NCI-H524 (cell line): ENCODE data around the gene RGS1.

Experiments
- DNase-seq, 2 experiments: peaks; one replicate each; lab custom pipeline; 2025; lab: John Stamatoyannopoulos, UW

Gene RGS1

DNA sequence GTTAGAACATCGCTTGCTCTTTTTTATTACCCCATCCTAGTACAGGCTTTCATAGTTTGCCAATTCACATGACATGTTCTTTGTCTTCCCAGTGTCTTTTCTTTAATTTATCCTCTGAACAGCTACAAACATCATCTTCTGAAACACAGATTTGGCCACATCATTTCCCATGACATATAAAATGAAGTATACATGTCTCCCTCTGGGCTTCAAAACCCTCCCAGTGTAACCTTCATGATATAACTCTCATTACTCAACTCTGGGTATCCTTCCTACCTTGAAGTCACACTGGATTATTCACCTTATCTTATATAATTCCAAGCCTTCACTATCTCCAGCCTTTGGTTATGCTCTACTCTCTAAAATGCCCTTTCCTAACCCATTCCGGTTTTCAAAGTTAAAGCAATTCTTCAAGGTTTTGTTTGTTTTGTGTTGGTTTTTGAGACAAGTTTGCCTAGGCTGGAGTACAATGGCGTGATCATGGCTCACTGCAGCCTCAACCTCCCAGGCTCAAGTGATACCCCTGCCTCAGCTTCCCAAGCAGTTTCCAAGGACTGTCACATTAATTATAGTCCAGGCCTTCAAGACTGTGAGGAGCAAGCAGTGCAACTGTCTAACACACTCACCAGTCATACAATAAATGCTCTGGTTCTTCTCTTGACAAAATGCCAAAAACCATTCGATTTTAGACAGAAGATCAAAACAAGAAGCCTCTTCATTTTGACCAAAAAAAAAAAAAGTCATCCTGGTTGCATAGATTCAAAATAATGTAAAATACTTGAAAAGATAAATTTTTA lies 5.8 kb downstream of the RGS1 start:
- no peak for DNase-seq

GRCh38 chr1:192584866-192585265 lies 9.3 kb downstream of the RGS1 start:
- no peak for DNase-seq

GRCh38 chr1:192587386-192588266 lies 12.1 kb downstream of the RGS1 start:
- DNase-seq: no peak

DNA sequence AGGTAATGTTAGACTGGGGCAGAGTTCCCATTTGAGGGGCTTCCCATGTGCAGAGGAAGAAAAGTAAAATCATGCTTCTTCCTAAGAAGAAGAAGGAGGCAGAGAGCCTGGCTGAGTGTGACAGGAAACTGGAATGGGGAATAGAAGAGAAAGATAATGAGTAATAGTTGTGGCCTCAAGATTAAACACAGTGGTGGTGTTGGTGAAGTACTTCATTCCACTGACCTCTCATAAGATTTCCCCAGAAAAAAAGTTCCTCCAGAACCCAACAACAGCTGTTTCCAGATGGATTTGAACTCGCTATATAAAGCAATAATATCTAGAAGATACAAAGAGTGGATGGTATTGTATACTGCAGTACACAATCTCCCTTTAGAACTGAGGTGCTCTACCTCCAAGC lies 13.0 kb downstream of the RGS1 start:
- DNase-seq: no peak

DNA sequence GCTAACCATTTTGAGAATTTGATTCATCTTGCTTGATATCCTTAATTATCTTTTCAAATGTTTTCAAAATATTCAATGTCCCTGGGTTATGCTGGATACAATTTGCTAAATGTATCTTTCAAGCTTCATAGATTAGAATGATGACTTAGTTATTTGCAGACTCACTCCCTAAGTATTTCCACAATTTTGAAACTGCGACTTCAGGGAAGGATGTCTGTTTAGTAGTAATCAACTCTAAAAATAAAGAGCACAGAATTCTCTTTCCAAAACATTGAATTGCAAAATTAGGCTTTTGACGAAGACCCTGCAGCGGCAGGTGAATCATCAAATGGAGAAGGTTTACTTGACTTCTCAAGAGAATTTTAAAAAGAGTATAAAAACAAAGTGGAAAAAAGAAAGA lies 14.2 kb downstream of the RGS1 start:
- DNase-seq: no peak

- DNase-seq: no peak
Observed at GRCh38 chr1:192592517-192592916, 16.9 kb downstream of the RGS1 start.

GRCh38 chr1:192592981-192593708 lies 17.6 kb downstream of the RGS1 start:
- no peak for DNase-seq

DNA sequence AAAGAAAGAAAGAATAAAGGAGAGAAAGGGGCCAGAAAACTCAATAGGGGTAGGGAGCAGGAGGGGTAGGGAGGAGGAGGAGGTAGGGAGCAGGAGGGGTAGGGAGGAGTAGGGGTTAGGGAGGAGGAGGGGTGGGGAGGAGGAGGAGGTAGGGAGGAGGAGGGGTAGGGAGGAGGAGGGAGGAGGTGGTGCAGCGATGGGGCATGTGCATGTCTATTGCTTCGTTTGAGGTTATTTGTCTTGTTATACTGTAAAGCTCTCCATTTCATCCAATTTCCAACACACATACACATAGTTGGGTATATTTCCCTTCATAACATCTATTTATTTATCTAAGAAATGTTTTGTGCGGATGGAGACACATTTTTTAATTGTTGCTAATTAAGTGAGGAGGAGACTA lies 19.7 kb downstream of the RGS1 start:
- DNase-seq: no peak

- DNase-seq: peak in 1 of 2 experiments; percentile 15
Observed at GRCh38 chr1:192598589-192598988, 23.0 kb downstream of the RGS1 start.

GRCh38 chr1:192600275-192600674 lies 24.7 kb downstream of the RGS1 start:
- DNase-seq: peak in 1 of 2 experiments; percentile 47

DNA sequence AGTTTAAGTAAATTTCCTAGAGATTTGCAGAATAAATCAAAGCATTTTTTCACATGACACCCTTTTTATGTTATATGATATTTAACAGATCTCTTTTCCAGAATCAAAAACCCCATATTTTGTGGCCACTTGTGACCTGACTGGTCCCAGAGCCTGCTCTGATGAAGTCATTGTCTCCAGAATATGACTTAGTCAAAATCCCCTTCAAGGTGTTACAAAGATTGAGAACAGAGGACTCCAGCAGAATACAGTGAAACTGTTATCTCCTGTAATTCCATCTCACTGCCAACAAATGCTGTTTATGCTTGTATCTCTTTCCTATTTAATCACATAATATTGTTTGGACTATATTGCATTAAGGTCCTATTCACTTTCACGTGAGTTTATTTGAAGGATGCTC lies 25.6 kb downstream of the RGS1 start:
- peak in 1 of 2 experiments; percentile 15 for DNase-seq

DNA sequence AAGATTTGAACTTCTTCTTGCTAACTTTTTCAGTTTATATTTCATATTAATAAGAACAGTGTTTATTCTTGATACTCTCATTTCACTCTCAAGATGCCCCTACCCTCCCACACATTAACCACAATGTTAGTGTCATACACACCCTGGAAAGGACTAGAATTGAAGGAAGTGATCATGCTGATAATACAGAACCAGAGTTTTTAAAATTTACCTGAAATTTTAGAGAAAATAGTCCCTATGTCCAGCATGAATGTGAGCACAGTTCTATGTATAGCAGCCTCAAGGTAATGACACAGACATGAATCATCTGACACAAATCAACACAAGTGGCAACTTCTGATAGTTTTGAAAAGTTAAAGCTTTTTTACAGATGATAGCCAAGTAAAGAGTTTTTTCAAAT lies 26.0 kb downstream of the RGS1 start:
- no peak for DNase-seq

- DNase-seq: no peak
Observed at GRCh38 chr1:192602757-192603156, 27.2 kb downstream of the RGS1 start.

DNA sequence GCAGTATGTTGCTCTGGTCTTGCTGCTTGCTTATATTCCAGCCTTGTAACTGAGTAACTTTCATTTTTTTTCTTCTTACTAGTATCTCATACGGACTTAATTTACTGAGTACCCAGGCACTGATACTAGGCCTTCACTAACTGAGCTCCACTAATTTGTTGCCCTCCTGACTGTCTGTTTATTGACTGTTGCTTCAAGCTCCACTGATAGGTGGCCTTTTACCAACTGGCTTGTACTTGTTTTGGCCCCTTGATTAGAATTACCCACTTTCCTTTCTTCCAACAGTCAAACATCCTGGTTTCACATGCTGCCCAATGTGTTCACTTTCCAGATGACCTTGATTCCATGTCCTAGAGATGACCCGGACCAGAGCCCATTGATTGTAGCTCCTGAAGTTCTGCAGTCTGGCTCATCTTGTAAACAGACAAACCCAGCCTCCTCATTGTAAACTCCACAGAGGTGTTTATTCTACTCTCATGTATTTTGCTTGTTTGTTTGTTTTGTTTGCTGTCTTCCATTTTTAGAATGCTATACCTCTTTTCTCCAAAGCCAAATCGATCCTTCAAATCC lies 27.7 kb downstream of the RGS1 start:
- no peak for DNase-seq

GRCh38 chr1:192604979-192605620 lies 29.5 kb downstream of the RGS1 start:
- DNase-seq: no peak

- no peak for DNase-seq
Observed at GRCh38 chr1:192608671-192609070, 33.1 kb downstream of the RGS1 start.

DNA sequence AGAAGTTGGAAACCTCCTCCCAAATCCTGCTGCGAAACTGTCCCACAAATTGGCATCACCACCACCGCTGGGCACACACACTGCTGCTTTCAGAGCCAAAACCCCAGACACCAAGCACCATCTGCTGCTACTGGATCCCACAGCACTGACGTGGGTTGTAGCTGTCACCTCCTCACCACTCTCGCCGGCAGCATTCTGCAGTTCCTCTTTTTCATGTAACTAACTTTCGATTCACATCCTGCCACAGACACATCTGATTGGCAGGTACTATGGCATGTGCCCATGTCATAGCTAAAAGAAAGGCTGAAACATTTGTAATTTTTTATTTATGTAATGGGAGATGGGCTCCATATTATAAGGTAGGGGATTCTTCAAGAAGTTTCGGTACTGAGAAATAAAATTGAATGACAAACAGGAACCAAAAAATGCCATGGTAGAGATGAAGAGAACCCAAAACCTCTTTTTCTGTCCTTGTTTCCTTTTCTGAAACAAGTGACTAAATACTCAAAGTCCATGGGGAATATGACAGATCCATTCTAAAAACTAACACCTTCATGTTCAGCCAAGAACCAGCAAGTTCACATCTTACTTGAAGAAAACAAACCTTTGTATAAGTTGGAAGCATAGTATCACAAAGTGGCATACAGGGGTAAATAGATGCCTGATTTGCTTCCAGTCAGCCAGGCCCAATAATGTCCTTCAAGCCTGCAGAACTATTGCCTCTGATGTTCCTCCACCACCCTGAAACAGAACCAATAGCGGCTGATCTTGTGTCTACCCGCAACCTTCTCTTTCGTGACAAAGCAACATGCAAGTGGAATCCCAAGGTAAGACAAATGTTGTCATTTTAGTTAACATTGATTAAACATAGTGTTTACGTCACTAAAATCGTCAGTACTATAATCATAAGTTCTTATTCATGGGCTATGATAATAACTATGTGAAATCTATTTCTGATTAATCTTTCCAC lies 33.8 kb downstream of the RGS1 start:
- DNase-seq: no peak

- peak in 1 of 2 experiments; percentile 10 for DNase-seq
Observed at GRCh38 chr1:192610112-192610889, 34.7 kb downstream of the RGS1 start.

- no peak for DNase-seq
Observed at GRCh38 chr1:192615055-192615454, 39.5 kb downstream of the RGS1 start.
